Suprapubic skin (tissue), 4 donors: ENCODE data around the gene COL5A2. TPM values are rescaled to one million over a fixed set of nuclear protein-coding genes. Genes with fewer than 3 reads are reported as not detected.

Experiments used
- DNase-seq, 2 donors: peaks; one replicate each; pipeline ENCODE4 v3.0.0-alpha.2; 2019; ENCODE audit warnings: low spot score in 2 of 2
- H3K27ac ChIP-seq: fragments of 200-600 bp; sonication (generic); one replicate; pipeline ENCODE4 v1.5.1; 2019
- H3K27me3 ChIP-seq: fragments of 200-600 bp; sonication (generic); one replicate; pipeline ENCODE4 v1.5.1; 2019
- H3K36me3 ChIP-seq: fragments of 200-600 bp; sonication (generic); one replicate; pipeline ENCODE4 v1.5.1; 2019
- H3K4me1 ChIP-seq: fragments of 200-600 bp; sonication (generic); one replicate; pipeline ENCODE4 v1.5.1; 2019
- H3K4me3 ChIP-seq: fragments of 200-600 bp; sonication (generic); one replicate; pipeline ENCODE4 v1.5.1; 2019; ENCODE audit warnings: mild to moderate bottlenecking
- H3K9me3 ChIP-seq: fragments of 200-600 bp; sonication (generic); one replicate; pipeline ENCODE4 v1.5.1; 2019
- EP300 ChIP-seq: sonication (generic); formaldehyde crosslinking; IDR thresholded peaks from one replicate; pipeline ENCODE4 v1.6.1; 2017; ENCODE audit warnings: antibody characterized with exemption
- POLR2A ChIP-seq, 2 donors: fragments of 450-650 bp; IDR thresholded peaks; one replicate each; pipeline ENCODE4 v1.6.1; 2017; ENCODE audit warnings: antibody characterized with exemption in 2 of 2, mild to moderate bottlenecking in 2 of 2, moderate library complexity in 2 of 2
- POLR2AphosphoS5 ChIP-seq, 3 donors: sonication (generic); formaldehyde crosslinking; IDR thresholded peaks; one replicate each; pipeline ENCODE4 v1.6.1; 2017; ENCODE audit warnings: antibody characterized with exemption in 3 of 3
- WGBS: methylation state at CpG from one replicate; pipeline ENCODE4 v1.1.5; 2018; 5-methylcytosine and 5-hydroxymethylcytosine counted together
- total RNA-seq, 4 donors: library from RNA; depleted of rRNA; stranded (reverse); fragments of >200 nt; gene quantifications; one replicate each; pipeline ENCODE4 v1.1.0, GENCODE V29; 2016
- TF ChIP-seq, protein P1 (sequence below), 2 donors: fragments of 200-600 bp in 1 of 2; fragments of 450-650 bp in 1 of 2; sonication (generic) in 1 of 2; IDR thresholded peaks; one replicate each; pipeline ENCODE4 v1.5.1; 2016 to 2019; ENCODE audit warnings: antibody characterized with exemption in 2 of 2, mild to moderate bottlenecking in 1 of 2, moderate library complexity in 1 of 2

COL5A2 gene
- total RNA-seq, 4 donors from 2014 or later: 14.1 to 17.6 (median 16.3) TPM

DNA sequence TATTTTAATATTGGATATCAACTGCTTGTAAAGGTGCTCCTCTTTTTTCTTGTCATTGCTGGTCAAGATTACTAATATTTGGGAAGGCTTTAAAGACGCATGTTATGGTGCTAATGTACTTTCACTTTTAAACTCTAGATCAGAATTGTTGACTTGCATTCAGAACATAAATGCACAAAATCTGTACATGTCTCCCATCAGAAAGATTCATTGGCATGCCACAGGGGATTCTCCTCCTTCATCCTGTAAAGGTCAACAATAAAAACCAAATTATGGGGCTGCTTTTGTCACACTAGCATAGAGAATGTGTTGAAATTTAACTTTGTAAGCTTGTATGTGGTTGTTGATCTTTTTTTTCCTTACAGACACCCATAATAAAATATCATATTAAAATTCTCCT lies 167.2 kb downstream of the COL5A2 start:
- Histone ChIP-seq H3K36me3 (peaks cover 13% of the 10 kb centered on the region), H3K4me3 (no peak overlapping the region), H3K9me3 (no peaks in the 10 kb centered on the region), H3K27ac (no peak overlapping the region), H3K4me1 (no peaks in the 10 kb centered on the region), H3K27me3 (no peaks in the 10 kb centered on the region)
- 78% methylated on average over 1 of the region's 1 CpG for WGBS
- no peak for TF ChIP-seq EP300
- no peak for TF ChIP-seq POLR2A (IDR thresholded peaks at IDR 0.05)
- TF ChIP-seq, protein P1, sequence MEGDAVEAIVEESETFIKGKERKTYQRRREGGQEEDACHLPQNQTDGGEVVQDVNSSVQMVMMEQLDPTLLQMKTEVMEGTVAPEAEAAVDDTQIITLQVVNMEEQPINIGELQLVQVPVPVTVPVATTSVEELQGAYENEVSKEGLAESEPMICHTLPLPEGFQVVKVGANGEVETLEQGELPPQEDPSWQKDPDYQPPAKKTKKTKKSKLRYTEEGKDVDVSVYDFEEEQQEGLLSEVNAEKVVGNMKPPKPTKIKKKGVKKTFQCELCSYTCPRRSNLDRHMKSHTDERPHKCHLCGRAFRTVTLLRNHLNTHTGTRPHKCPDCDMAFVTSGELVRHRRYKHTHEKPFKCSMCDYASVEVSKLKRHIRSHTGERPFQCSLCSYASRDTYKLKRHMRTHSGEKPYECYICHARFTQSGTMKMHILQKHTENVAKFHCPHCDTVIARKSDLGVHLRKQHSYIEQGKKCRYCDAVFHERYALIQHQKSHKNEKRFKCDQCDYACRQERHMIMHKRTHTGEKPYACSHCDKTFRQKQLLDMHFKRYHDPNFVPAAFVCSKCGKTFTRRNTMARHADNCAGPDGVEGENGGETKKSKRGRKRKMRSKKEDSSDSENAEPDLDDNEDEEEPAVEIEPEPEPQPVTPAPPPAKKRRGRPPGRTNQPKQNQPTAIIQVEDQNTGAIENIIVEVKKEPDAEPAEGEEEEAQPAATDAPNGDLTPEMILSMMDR (IDR thresholded peaks at IDR 0.05): no peak
- TF ChIP-seq POLR2AphosphoS5 (IDR thresholded peaks at IDR 0.05): no peak
- DNase-seq: no peak

DNA sequence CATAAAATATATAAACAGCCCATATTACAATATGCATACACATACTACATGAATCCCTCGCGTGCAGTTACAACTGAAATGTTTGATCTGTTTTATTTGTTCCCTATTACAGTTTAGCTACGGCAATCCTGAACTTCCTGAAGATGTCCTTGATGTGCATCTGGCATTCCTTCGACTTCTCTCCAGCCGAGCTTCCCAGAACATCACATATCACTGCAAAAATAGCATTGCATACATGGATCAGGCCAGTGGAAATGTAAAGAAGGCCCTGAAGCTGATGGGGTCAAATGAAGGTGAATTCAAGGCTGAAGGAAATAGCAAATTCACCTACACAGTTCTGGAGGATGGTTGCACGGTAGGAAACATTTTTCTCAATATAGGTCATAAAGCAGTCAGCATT lies 169.0 kb downstream of the COL5A2 start:
- DNase-seq: no peak
- Histone ChIP-seq H3K36me3 (peaks cover 18% of the 10 kb centered on the region), H3K27ac (no peak overlapping the region), H3K9me3 (no peaks in the 10 kb centered on the region), H3K27me3 (no peaks in the 10 kb centered on the region), H3K4me3 (no peak overlapping the region), H3K4me1 (no peaks in the 10 kb centered on the region)
- WGBS: 63% methylated on average over 6 of the region's 6 CpGs
- TF ChIP-seq POLR2AphosphoS5 (IDR thresholded peaks at IDR 0.05): no peak
- TF ChIP-seq, protein P1 (IDR thresholded peaks at IDR 0.05): no peak
- no peak for TF ChIP-seq EP300
- no peak for TF ChIP-seq POLR2A (IDR thresholded peaks at IDR 0.05)

DNA sequence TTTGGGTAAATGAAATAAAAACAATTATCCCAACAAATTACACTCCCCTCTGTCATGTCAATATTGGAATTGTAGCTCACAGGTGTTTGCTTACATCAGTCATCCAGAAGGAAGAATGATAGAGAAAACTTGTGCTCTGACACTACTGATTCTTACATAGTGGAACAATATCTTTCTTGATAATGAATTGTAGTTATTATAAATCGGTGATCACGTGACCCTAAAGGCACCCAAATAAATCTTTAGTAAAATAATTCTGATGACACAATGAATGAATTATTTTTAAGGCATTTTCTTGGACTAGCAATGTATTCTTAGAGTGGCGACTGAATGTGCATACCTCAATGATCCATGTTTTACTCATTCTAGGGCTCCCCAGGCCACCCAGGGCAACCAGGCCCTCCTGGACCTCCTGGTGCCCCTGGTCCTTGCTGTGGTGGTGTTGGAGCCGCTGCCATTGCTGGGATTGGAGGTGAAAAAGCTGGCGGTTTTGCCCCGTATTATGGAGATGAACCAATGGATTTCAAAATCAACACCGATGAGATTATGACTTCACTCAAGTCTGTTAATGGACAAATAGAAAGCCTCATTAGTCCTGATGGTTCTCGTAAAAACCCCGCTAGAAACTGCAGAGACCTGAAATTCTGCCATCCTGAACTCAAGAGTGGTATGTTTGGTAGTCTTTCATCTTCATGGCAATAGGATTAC lies 170.9 kb downstream of the COL5A2 start:
- 75% methylated on average over 9 of the region's 9 CpGs for WGBS
- no peak overlapping the region for H3K4me3 ChIP-seq
- H3K27ac ChIP-seq: no peak overlapping the region
- H3K27me3 ChIP-seq: no peaks in the 10 kb centered on the region
- DNase-seq: no peak
- no peaks in the 10 kb centered on the region for H3K9me3 ChIP-seq
- H3K4me1 ChIP-seq: no peaks in the 10 kb centered on the region
- no peak for TF ChIP-seq EP300
- TF ChIP-seq, protein P1 (IDR thresholded peaks at IDR 0.05): no peak
- H3K36me3 ChIP-seq: peaks cover 25% of the 10 kb centered on the region

DNA sequence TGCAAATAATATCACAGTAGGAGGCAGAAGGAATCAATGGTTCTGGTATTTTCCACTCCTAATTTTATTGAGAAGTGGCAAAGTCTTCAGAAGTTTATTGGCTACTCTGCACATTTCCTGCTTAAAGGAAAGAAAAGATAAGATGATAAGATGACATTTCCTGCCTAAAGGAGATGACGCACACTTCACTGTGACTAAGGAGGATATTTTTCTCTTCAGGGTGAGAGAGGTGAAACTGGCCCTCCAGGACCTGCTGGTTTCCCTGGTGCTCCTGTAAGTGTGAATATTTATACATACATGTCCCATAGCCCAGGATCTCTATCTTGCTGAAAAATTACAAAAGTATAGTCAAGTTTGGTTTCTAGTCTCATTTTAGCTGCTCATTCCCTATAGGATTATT lies 177.5 kb downstream of the COL5A2 start:
- H3K9me3 ChIP-seq: no peaks in the 10 kb centered on the region
- TF ChIP-seq EP300 (no peak), POLR2AphosphoS5 (IDR thresholded peaks at IDR 0.05) (no peak), POLR2A (IDR thresholded peaks at IDR 0.05) (no peak)
- TF ChIP-seq, protein P1 (IDR thresholded peaks at IDR 0.05): no peak
- peaks cover 28% of the 10 kb centered on the region for H3K36me3 ChIP-seq
- H3K27me3 ChIP-seq: no peaks in the 10 kb centered on the region
- DNase-seq: no peak
- 35% methylated on average over 1 of the region's 1 CpG for WGBS
- no peak overlapping the region for H3K27ac ChIP-seq
- H3K4me3 ChIP-seq: no peak overlapping the region
- no peaks in the 10 kb centered on the region for H3K4me1 ChIP-seq

DNA sequence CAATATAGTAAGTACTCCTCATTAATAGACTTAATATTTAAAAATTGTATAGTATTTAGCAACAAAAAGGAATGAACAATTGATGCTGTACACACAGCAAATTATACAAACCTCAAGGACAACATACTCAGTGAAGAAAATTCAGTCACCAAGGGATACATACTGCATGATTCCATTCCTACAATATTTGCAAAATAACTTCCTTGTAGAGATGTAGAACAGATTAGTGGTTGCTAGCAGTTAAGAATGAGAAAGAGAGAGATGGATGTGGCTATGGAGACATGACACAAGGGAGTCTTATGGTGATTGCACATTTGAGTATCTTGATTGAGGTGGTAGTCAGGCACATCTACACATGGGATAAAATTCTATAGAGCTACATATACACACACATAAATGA lies 179.3 kb downstream of the COL5A2 start:
- Histone ChIP-seq H3K27me3 (no peaks in the 10 kb centered on the region), H3K27ac (no peak overlapping the region)
- TF ChIP-seq, protein P1 (IDR thresholded peaks at IDR 0.05): no peak
- no peak for TF ChIP-seq POLR2AphosphoS5 (IDR thresholded peaks at IDR 0.05)
- no peak for TF ChIP-seq EP300
- no peak for TF ChIP-seq POLR2A (IDR thresholded peaks at IDR 0.05)

More for the DNA sequence above, 179.3 kb downstream of the COL5A2 start:
- H3K36me3 ChIP-seq: peaks cover 23% of the 10 kb centered on the region
- DNase-seq: no peak
- no peaks in the 10 kb centered on the region for H3K9me3 ChIP-seq
- H3K4me1 ChIP-seq: no peaks in the 10 kb centered on the region
- no peak overlapping the region for H3K4me3 ChIP-seq
